KMS-11 (cell line): ENCODE data around the gene DCUN1D3.

Source experiments
- H2AFZ ChIP-seq: fragments of 200-600 bp; sonication (generic); 2 replicates; pipeline ENCODE4 v1.6.1; 2016; ENCODE audit warnings: antibody characterized with exemption, mixed run types, low read depth
- H3K27ac ChIP-seq: fragments of 200-600 bp; sonication (generic); 2 replicates; pipeline ENCODE4 v1.6.1; 2016; ENCODE audit warnings: mild to moderate bottlenecking, mixed run types
- H3K27me3 ChIP-seq: fragments of 200-600 bp; sonication (generic); 2 replicates; pipeline ENCODE4 v1.6.1; 2017; ENCODE audit warnings: mild to moderate bottlenecking, low read depth, mixed run types, moderate library complexity; ENCODE audit not compliant: insufficient read depth
- H3K36me3 ChIP-seq: fragments of 200-600 bp; sonication (generic); 2 replicates; pipeline ENCODE4 v1.6.1; 2017; ENCODE audit warnings: mild to moderate bottlenecking, mixed run types; ENCODE audit not compliant: insufficient read depth
- H3K4me1 ChIP-seq: fragments of 200-600 bp; sonication (generic); 2 replicates; pipeline ENCODE4 v1.6.1; 2016; ENCODE audit warnings: mild to moderate bottlenecking, low read depth, mixed run types; ENCODE audit not compliant: poor library complexity, severe bottlenecking
- H3K4me2 ChIP-seq: fragments of 200-600 bp; sonication (generic); 2 replicates; pipeline ENCODE4 v1.7.0; 2016; ENCODE audit warnings: mild to moderate bottlenecking, mixed run types
- H3K4me3 ChIP-seq: fragments of 200-600 bp; sonication (generic); IDR thresholded peaks from 2 replicates; pipeline ENCODE4 v1.6.1; 2017; ENCODE audit warnings: low read depth, low read length, mixed read lengths; ENCODE audit not compliant: insufficient read depth
- H3K79me2 ChIP-seq: fragments of 200-600 bp; sonication (generic); 2 replicates; pipeline ENCODE4 v1.6.1; 2016; ENCODE audit warnings: low read depth, mixed run types; ENCODE audit not compliant: insufficient read depth
- H3K9ac ChIP-seq: fragments of 200-600 bp; sonication (generic); 2 replicates; pipeline ENCODE4 v1.6.1; 2016; ENCODE audit warnings: mild to moderate bottlenecking, mixed run types
- H4K20me1 ChIP-seq: fragments of 200-600 bp; sonication (generic); 2 replicates; pipeline ENCODE4 v1.6.1; 2016; ENCODE audit warnings: mild to moderate bottlenecking, mixed run types; ENCODE audit not compliant: insufficient read depth
- CTCF ChIP-seq: fragments of 200-600 bp; sonication (generic); conservative IDR thresholded peaks from 2 replicates; pipeline ENCODE4 v1.6.1; 2017; ENCODE audit warnings: low read depth, mild to moderate bottlenecking, antibody characterized with exemption, low read length, moderate library complexity, mixed read lengths

DCUN1D3 gene

GRCh38 chr16:20920799-20921198, 20.6 kb upstream of the DCUN1D3 start:
- no peaks in the 10 kb centered on the region for H3K4me1 ChIP-seq
- no peaks in the 10 kb centered on the region for H4K20me1 ChIP-seq
- H3K79me2 ChIP-seq, result no peaks in the 10 kb centered on the region
- no peak overlapping the region for H3K9ac ChIP-seq
- H3K36me3 ChIP-seq, result no peaks in the 10 kb centered on the region
- H3K4me3 ChIP-seq, result no peak overlapping the region
- TF ChIP-seq CTCF, result no peak
- no peak overlapping the region for H3K27ac ChIP-seq
- no peak overlapping the region for H3K4me2 ChIP-seq
- H3K27me3 ChIP-seq, result no peaks in the 10 kb centered on the region
- H2AFZ ChIP-seq, result no peak overlapping the region

- Histone ChIP-seq H3K4me1 (no peaks in the 10 kb centered on the region), H2AFZ (no peak overlapping the region), H3K9ac (no peak overlapping the region), H3K79me2 (no peaks in the 10 kb centered on the region), H3K4me2 (no peak overlapping the region), H3K36me3 (no peaks in the 10 kb centered on the region), H3K27ac (no peak overlapping the region), H4K20me1 (no peaks in the 10 kb centered on the region), H3K27me3 (no peaks in the 10 kb centered on the region), H3K4me3 (no peak overlapping the region)
- TF ChIP-seq CTCF, result no peak
These were observed 19.9 kb upstream of the DCUN1D3 start for GRCh38 chr16:20920091-20920490.

- Histone ChIP-seq H4K20me1 (no peaks in the 10 kb centered on the region), H2AFZ (no peak overlapping the region), H3K4me1 (no peaks in the 10 kb centered on the region), H3K4me2 (no peak overlapping the region), H3K36me3 (no peaks in the 10 kb centered on the region), H3K4me3 (no peak overlapping the region), H3K79me2 (no peaks in the 10 kb centered on the region), H3K9ac (no peak overlapping the region), H3K27ac (no peak overlapping the region), H3K27me3 (no peaks in the 10 kb centered on the region)
- no peak for TF ChIP-seq CTCF
These were observed 18.5 kb upstream of the DCUN1D3 start for GRCh38 chr16:20918486-20919239.

GRCh38 chr16:20916942-20917341, 16.8 kb upstream of the DCUN1D3 start:
- Histone ChIP-seq H3K27me3 (no peaks in the 10 kb centered on the region), H3K36me3 (no peaks in the 10 kb centered on the region), H3K4me1 (no peaks in the 10 kb centered on the region), H3K27ac (no peak overlapping the region), H3K4me2 (no peak overlapping the region), H3K4me3 (no peak overlapping the region), H2AFZ (no peak overlapping the region), H3K79me2 (no peaks in the 10 kb centered on the region), H3K9ac (no peak overlapping the region), H4K20me1 (no peaks in the 10 kb centered on the region)
- TF ChIP-seq CTCF, result no peak
